HPDE6-E6E7 (cell line): Measurements from ENCODE around the gene IGSF22.
A peak's percentile ranks its signal among the peaks of the same experiment; 100 is the strongest.

Experiments used
- DNase-seq: peaks from one replicate; pipeline ENCODE4 v3.0.0; 2011; ENCODE audit warnings: missing footprints; ENCODE audit errors: extremely low spot score

The IGSF22 gene

GRCh38 chr11:18726040-18726439 is at the start of gene IGSF22:
Gene IGSF22, minus strand, starts transcription at chr11:18726188. Its CDS starts 1,952 bp downstream, at chr11:18724236.
- no peak for DNase-seq

- DNase-seq: no peak
Measured at GRCh38 chr11:18774801-18775200, 48.8 kb upstream of the IGSF22 start.

- DNase-seq: no peak
Measured at GRCh38 chr11:18773681-18774080, 47.7 kb upstream of the IGSF22 start.

GRCh38 chr11:18773104-18773503 is 47.1 kb upstream of the IGSF22 start:
- no peak for DNase-seq

GRCh38 chr11:18772211-18772610 is 46.2 kb upstream of the IGSF22 start:
- no peak for DNase-seq

DNA sequence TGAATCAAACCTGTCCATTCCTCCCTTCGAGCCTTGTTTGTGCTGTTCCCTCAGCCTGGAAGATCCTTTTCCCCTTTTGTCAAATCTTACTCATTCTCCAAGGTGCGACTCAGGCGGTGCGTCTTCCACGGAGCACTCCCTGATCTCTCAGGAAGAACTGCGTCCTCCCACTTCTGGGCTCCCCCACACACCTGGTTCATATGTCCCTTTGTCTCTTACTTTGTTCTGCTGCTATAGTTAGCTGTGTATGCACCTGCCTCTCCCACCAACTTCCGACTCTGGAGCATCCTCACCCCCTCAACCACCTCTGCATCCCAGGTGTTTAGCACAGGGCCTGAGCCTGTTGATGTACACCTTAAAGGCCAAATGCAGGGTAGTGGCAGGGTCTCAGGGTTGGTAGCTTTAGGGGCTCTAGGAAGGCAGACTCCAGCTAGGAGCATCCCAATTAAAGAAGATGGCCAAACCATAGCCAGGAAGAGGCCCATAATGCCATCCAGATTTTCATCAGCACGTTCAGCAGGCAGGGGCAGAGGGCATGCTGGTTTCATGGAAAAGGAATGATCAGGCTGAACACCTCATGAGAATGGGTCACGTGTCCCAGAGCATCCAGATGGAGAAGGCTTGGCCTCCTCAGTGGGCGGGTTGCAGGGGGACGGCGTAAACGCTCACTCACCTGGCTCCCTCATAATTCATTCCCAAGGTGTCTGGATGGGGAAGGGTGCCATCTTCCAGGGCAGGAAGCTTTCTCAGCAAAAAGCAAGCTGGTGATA is 45.5 kb upstream of the IGSF22 start:
- DNase-seq: no peak

- DNase-seq: no peak
Measured at GRCh38 chr11:18770479-18771125, 44.6 kb upstream of the IGSF22 start.

GRCh38 chr11:18769802-18770456 is 43.9 kb upstream of the IGSF22 start:
- DNase-seq: no peak

GRCh38 chr11:18768978-18769377 is 43.0 kb upstream of the IGSF22 start:
- no peak for DNase-seq

- DNase-seq: no peak
Measured at GRCh38 chr11:18768472-18768901, 42.5 kb upstream of the IGSF22 start.

- no peak for DNase-seq
Measured at GRCh38 chr11:18766015-18766414, 40.0 kb upstream of the IGSF22 start.

DNA sequence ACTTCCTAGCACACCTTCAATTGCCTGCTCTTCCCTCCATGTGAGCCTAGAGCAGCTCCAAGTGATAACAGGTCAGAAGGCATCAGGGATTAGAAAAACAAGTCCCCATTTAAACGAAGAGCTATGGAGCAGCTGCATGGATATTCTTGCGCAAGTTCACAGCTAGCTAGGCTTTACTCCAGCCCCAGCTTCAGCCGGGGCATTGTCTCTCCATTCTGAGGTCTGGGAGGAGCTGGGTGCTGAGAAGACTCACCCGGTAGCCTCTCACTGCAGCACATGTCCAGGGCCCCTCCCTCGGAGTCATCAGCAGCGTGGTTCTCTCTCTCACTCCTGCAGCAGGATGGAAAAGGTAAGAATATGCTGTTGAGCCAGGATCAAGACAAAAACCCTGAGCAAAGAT is 39.6 kb upstream of the IGSF22 start:
- no peak for DNase-seq

DNA sequence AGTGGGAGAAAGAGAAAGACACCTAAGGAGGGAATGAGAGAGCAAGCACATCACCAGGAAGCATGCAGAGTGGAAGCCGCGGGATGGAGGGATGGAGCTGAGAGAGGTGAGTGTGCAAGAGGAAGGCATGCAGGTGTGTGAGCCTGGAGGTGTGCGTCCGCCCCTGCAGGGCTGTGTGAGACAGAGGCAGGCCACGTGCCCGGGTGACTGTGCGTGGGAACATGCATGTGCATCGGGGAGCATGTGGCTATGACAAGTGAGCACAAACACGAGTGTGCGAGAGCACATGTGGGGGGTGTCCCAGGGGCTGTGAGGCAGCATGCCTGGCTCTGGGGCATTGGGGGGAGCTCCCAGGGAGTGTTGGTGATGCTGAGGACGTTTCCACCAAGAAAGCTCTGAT is 35.8 kb upstream of the IGSF22 start:
- no peak for DNase-seq

- DNase-seq: no peak
Measured at GRCh38 chr11:18761144-18761543, 35.2 kb upstream of the IGSF22 start.

DNA sequence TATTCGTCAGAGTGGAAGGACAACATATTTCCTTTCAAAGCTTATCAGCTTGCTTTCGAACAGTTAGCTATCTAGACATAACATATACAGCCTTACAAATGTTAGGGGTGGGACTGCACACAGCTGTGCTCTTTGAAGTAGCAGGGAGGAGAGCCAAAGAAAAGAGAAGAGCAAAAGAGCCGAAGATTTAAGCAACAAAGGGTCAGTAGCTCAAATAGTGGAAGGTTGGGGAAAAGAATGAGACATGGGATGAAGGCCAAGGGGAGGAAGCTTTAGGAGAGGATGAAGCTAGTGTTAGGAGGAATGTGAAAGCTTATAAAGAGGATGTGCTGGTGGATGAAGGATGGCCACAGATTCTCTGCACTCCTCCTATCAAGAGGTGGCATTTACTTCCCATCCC is 31.8 kb upstream of the IGSF22 start:
- DNase-seq: no peak

DNA sequence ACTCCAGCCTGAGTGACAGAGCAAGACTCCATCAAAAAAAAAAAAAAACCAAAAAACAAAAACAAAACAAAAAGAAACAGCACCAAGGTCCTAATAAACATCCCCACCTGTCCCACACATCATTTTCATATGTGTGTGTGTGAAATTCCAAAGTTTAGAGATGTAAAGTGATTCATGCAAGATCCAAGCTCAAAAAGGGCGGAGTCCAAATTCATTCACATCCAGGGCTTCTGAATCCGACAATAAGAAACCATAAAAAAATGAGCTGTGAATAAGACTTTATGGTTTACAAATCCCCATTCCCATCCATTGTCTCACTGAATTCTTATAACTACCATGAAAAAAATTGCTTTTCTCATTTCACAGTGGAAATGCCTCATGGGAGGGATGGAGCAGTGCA is 30.9 kb upstream of the IGSF22 start:
- DNase-seq: no peak

- no peak for DNase-seq
Measured at GRCh38 chr11:18754308-18754707, 28.3 kb upstream of the IGSF22 start.

DNA sequence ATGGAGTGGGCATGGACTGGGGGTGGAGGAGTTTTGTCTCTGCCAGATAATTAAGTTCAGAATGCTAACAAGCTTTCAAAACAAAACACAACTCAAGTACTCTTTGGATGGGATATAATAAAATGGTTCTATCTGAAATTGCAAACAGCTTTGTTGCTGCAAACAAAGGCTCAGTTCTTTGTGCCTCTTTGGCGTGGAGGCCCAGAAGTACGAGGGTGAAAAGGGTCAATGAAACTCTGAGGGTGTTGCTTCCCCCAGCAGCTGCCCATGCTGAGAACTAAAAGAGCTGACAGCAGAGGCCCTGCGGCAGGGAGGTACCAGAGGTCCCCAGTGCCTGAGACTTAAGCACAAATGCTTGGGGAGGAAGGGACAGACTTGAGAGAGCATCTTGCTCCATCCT is 26.5 kb upstream of the IGSF22 start:
- no peak for DNase-seq

- DNase-seq: no peak
Measured at GRCh38 chr11:18750944-18751343, 25.0 kb upstream of the IGSF22 start.

GRCh38 chr11:18749681-18750319 is 23.8 kb upstream of the IGSF22 start:
- peak; percentile 43 for DNase-seq

DNA sequence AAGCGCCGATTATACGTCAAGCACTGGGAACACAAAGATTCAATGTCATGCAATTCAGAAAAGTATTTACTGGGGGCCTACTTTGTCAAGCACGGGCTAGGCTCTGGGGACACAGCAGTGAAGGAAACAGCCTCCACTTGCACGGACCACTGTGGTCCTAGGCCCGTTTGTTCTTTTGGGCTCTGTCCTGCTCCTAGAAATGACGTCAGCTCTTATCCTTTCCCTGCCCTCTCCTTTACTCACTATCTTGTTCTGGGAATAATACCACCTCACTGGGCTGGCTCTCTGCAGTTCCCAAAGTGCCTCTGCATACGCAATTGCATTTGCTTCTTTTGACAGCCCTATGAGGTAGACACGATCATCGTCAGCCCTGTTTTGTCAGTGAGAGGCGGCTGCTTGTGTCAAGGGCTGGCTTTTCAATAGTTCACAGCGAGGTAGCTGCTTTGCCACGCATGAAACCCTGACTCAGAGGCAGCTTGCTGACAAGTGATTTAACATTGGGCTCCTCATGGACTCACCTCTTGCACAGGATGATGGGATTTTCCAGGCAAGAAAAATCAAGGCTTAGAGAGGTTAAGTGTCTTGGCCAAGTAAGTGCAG is 22.9 kb upstream of the IGSF22 start:
- DNase-seq: no peak

GRCh38 chr11:18745251-18745650 is 19.3 kb upstream of the IGSF22 start:
- DNase-seq: no peak
